CD4-positive, alpha-beta T cell treated with Interleukin-21 for 1 hour (primary cell): ENCODE measurements around the gene CTXN1.
"Not testable (repeated sequence)": the region's sequence is repeated elsewhere in the genome, so short reads cannot be mapped to it uniquely, and the experiment has no call there.

Experiments used
- DNase-seq: peaks from one replicate; pipeline ENCODE4 v3.0.0-alpha.2; 2020

CTXN1 gene

DNA sequence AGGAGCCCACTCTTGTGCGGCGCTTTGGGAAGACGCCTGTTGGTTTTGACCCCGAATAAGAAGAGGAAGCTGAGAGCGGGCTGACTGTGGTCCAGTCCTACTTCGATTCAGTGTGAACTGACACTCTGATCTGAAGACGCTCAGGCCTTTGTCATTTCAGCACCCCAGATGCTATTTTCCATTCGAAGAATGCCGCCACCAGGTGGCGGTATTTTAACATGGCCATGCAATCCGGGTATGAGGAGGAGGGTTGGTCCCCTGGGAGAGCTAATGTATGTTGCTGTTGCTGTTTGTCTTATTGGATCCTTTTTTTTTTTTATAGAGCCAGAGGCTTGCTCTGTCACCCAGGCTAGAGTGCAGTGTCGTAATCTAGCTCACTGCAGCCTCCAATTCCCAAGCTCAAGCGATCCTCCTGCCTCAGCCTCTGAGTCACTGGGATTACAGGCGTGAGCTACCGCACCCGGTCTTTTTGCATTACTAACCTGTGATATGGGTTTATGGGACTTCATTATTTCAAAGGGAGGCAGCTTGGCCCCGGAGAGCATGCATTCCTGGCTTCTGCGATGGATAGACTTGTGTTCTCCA is 18.3 kb upstream of the CTXN1 start:
- DNase-seq = peak; percentile 88

DNA sequence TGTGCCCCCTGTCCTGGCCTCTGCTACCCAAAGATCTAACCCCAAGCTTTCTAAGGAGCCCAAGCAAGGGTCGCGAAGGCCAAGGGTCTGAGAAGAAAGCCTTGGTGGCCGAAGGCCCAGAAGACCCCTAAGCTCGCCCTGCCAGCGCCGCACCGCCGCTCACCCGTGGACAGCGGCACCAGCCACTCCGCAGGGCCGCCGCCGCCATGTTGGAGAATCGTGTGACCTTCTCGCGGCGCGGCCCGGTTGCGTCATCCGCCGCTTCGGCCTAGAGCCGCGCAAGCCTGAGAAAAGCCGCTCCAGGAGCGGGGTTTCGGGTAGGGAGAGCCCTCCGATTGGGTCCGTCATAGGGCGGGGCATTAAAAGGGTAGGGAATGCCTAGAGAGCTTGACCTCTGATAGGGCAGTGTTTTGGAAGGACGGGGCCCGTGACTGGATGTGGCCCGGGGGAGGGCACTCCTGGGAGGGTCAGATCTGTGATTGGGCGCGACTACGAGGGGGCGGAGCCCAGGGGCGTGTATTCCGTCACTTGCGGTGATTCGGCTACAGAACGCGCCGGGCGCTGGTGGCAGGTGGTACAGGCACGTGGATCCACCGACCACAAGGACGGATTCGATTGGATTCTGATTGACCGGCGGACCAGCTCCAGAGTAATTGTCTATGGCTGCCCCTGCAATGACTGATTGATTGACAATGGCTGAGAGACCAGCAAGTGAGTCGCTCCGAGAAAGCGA is 17.7 kb upstream of the CTXN1 start, which contains the start of gene TIMM44:
Gene TIMM44, minus strand, starts transcription at position 223 of the 733 bp plus-strand sequence. Its CDS starts 15 bp downstream, at position 208.
- peak; percentile 99 for DNase-seq

DNA sequence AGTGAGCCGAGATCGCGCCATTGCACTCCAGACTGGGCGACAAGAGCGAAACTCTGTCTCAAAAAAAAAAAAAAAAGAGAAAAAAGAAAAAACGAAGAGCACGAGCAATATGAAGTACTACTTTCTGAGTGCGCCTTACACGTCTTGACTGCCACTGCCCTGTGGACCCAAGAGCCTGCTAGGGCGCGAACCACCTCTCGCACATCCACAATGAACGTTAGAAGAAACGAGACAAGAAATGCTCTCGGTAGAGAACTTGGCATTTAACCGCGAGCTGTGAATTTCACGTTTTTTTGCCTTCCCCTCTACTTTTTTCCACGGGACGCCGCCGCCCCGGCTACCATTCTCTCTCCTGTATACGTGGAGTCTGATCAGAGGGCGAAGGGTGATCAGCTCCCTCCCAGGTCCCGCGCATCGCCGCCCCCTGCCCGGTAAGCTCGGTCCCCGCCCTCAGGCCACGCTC is 17.1 kb upstream of the CTXN1 start:
- DNase-seq = no peak

DNA sequence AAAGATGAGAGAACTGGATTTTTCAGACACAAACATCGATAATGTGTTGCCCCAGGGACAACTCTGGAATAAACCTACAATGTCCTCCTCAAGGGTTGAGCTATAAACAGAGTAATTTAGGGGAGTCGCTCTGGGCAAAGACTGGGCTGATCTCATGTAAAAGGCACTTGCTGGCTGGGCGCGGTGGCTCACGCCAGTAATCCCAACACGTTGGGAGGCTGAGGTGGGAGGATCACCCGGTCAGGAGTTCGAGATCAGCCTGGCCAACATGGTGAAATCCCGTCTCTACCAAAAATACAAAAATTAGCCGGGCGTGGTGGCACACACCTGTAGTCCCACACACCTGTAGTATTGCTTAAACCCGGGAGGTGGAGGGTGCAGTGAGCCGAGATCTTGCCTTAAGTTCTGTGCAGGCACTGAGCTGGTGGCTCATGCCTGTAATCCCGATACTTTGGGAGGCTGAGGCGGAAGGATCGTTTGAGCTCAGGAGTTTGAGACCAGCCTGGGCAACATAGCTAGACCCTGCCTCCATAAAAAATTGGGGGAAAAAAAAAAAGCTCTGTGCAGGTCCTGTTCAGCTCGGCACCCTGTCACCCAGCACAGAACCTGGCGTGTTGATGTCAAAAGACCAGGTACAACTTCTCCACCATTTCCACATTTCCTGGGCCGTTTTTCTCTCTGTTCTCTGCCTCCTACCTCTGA is 16.1 kb upstream of the CTXN1 start:
- no peak for DNase-seq

DNA sequence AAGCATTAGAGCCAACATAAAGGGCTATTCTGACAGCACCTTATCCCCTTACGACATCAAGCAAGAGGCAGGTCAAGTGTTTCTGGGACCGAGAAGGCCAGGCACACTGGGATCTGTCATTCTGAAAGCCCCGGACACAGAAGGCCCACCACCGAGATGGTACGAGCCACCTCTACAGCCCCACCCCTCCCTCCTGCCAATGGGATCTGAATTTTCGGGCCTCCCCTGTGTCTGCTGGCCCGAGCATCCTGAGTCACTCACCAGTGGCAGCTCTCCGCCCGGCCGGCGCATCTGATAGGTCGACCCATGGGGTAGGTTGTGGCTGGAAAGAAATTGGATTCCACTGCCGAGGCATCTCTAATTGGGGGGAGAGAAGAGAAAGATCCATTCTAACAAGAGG is 14.9 kb upstream of the CTXN1 start:
- DNase-seq = no peak

DNA sequence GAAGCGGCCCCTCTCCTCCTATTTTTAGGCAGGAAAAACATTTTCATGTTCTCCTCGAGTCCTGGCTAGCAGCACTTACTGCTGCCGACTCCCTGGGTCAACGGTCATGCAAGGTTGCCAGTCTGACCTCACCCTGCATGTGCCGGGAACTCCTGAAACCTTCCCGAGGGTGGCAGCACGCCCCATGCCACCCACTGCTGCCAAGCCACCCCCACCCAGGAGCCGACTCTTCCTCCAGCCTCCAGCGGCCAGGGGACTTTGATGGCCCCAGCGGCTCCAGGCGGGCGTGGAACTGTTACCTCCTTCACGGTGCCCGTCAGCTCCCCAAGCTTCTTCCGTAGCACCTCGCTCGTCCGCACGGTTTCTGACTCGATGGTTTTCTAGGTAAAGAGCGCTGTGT is 8.8 kb upstream of the CTXN1 start:
- DNase-seq = no peak

DNA sequence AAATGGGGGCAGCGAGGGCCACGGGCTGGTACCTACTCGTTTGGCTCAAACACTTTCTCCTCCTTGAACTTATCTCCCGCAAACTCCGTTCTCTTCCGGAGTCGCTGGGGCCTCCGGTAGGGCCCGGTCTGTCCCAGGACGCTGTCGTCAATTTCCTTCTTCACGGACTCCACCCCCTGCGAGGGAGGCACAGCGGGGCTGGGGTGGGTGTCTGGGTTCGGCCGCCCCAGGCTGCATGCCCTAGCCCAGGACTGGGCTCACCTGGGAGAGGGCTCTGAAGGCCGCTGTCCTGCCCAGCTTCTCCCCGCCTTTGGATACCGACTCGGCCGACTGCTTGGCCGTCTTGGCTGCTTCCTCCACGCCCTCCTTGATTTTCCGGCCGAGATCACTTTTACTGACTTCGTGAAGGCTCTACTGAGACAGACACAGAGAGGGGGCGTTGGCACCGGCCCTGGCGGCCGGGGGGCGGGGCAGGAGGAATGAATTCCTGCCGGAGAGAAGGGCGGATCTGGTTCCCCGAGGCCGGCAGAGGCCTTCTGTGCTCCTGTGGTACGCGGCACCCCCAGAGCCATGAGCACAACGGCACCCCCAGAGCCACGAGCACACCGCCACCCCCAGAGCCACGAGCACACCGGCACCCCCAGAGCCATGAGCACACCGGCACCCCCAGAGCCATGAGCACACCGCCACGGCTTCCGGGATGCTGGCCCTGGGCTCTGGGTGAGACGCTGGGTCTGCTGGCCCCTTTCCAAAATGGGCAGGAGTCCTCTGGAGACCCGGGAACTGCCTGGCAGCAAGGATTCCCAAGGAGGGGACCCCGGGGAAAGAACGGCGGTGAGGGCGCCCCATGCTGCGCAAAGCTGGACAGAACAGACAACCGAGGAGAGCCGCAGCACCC is 8.1 kb upstream of the CTXN1 start:
- no peak for DNase-seq

DNA sequence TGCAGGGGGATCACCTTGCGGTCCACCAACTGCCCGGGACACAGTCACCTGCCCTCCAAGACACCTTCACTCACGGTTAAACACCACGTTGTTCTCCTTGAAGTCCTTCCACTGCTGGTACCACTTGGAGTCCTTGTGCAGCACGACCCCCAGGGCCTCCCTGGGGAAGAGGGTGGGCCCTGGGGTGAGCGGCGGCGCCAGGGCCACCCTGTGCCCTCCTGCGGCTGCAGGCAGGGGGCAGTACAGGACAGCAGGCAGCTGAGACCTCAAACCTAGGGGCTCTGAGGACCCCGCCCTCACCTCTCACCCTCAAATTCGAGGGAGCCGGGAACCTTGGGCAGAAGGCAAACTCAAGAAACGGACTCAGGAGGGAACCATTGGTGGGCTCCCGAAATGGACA is 7.5 kb upstream of the CTXN1 start:
- no peak for DNase-seq

DNA sequence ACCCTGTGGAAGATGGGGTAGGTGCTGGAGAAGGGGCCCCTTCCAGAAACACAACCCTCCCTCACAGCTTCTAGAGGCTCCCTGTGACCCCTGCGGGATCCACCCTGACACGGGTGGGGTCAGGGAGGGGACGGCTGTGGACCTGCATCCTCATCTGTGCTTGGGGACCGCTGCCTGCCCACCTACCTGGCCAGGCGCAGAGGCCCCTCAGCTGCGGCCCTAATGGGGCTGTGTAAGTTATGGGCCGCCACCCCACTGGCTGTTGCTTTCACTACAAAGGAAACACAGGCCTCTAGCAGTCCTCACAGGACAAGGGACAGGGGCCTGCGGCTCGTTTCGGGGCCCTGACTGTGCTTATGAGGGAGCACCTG is 7.0 kb upstream of the CTXN1 start:
- DNase-seq = no peak

DNA sequence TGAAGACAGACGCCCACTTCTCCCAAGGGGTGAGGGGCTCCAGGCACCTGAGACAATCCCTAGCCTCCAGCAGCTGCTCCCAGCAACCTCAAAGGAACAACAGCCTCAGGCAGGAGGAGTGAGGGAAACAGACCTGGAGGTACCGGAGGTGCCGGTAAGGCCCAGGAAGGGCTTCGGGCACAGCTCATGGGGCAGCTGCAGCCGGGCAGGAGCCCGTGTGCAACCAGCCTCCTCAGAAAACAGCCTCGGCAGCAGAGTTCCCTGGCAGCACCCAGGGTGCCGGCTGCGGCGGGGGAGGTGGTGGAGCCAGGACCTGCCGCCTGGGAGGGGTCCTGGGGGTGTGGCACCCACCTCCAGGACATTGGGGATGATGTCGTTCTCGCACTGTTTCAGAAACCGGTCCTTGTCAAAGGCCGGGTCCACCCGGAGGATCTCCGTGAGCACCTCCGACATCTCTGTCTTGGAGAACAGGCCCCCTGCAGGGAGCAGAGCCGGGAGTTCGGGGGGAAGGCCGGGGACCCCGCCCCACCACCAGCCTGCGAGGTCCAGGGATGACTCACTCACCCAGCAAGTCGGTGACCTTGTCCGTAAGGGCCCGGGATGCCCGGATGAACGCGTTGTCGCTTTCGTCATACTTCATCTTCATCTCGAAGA is 6.5 kb upstream of the CTXN1 start:
- DNase-seq = no peak

DNA sequence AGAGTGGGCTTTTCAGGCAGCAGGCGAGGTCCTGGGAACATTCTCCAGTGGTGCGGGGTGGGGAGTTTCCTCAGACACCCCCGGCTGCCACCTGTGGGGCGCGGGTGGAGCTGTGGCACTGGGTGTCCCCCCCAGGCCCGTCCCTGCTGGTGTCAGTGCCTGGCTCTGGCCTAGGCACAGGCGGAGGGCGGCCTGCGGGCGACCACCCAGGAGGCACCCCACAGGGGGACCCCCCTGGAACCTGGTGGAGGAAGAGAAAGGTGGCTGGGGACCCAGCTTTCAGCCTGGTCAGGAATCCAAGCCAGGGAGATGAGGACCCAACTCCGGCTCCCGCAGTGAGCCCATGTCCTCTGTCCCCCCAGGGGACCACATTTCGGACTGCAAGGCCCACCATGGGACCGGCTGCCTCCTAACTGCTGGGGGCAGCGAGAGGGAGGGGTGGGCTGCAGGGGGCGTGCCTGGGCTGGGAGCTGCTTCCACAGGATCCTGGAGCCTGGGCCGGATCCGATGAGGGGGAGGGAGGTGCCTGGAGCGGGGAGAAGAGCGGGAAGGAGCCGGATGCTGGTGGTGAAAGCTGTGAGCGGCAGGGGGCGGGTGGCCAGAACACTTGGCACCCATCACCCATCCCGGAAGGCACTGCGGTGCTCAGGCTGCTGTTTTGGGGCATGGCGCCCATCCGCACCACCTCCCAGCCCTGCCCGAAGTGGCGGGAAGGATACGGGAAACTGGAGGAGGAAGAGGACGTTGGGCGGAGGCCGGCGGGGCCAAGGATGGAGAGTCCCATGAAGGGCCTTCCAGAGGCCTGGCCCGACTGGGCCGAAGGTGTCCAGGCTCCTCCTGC is 5.5 kb upstream of the CTXN1 start:
- no peak for DNase-seq

DNA sequence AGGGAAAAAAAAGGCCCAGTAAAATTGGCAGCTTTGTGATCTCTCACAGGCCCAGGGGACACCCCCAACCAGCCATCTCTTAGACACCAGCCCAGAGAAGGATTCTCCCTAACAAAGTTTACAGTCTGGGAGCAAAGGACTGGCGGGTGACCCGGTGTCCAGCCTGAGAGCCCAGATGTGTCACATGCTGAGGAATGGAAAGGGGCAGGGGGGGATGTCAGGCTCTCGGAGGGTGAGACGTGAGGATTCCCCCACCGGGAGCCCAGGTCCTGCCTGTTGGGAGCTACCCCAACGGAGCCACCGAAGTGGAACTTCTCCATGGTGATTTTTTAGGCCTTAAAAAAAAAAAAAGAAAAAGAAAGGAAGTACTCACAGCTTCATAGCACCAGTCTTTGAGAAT is 4.8 kb upstream of the CTXN1 start:
- no peak for DNase-seq

DNA sequence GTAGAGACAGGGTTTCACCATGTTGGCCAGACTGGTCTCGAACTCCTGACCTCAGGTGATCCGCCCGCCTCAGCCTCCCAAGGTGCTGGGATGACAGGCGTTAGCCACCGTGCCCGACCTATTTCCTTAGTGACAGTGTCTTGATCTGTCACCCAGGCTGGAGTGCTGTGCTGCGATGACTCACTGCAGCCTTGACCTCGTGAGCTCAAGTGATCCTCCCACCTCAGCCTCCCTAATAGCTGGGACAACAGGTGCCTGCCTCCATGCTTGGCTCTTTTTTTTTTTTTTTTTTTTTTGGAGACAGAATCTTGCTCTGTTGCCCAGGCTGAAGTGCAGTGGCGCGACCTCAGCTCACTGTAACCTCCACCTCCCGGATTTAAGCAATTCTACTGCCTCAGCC is 4.1 kb upstream of the CTXN1 start:
- DNase-seq = not testable (repeated sequence)

DNA sequence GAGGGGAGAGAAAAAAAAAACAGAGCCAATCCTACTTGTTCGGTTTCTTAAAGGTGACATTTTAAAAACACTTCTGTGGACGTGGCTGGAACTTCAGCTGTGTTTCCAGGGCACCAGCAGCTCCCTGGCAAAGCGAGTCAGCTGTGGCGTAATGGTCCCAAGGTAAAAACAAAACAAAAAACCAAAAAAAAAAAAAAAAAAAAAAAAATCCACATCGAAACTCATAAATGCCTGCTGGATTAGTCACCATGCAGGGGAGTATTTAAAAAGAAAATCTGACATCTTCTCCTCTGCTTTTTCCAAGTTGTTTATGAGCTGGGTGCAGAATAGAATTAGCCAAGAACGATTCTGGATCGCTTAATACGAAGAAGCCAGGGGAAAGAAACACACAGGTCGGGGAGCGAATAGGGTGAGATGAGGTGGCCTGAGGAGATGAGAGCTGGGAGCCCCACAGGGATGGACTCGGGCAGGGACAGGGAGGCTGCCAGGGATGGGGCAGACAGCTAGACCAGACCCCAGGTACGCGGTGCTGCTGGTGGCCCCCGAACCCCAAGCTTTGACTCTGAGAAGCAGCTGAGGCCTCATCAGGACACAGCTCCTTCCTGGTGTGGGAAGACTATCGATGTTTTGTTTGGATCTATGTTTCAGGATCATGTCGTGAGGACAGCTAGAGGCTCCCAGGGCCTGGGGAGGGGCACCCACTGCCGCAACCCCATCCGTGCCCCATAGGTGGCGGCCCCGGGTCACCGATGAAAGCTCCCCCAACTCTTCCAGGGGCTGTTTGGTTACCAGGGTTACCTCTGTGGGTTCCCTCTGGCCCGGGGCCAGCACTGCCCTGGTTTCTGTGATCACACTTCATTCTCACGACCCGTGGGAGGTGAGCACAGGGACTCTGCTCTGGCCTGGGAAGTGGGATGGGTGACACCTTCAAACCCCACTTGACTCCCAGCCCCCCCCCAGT is 3.1 kb upstream of the CTXN1 start:
- DNase-seq = peak; percentile 77

DNA sequence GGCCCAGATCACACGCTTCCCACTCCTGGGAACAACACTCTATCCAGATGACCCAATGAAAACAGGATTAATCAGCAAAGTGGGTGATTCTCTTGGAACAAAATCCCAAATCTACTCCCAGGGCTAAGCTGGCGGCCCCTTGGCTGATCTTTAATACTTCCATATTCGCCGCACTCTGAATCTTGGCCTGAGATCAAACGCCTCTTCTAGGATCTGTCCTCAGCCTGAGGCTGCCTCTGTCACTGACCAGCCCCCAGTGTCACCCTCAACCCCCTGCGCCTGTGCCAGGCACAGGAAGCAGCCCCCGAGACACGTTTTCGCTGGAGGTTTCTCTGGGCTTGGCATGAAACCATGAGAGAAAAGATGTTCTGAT is 2.4 kb upstream of the CTXN1 start:
- no peak for DNase-seq

DNA sequence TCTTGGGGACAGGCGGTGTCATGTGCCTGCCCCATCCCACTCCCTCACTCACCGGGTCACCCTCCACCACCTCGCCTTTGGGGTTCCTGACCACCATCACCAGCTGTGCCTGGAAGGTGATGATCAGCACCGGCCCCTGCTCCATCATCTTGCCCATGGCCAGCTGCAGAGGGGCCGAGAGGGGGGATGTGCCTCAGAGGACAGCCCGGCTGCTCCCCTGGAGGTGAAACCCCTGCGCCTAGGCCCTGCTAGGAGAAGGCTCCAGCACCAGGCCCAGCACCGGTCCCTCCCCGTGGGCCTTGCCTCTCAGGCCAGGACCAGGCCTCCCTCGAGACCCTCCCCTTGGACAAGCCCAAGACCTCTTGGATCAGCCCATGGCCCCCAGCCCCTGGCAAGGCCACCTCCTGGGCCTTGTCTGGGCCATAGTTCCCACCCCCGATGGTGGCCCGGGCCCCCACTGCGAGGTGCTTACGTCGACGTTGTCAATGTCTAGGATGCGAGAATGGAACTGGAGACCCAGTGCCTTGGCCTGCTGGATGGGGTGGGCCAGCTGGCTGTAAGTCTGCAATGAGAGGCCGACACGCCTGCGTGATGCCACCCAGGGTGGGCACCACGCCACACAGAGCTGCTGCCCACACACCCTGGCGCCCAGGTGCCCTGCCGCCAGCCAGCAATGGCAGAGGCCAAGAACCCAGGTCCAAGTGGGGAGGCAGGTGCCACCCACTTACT is 1.8 kb upstream of the CTXN1 start:
- no peak for DNase-seq

DNA sequence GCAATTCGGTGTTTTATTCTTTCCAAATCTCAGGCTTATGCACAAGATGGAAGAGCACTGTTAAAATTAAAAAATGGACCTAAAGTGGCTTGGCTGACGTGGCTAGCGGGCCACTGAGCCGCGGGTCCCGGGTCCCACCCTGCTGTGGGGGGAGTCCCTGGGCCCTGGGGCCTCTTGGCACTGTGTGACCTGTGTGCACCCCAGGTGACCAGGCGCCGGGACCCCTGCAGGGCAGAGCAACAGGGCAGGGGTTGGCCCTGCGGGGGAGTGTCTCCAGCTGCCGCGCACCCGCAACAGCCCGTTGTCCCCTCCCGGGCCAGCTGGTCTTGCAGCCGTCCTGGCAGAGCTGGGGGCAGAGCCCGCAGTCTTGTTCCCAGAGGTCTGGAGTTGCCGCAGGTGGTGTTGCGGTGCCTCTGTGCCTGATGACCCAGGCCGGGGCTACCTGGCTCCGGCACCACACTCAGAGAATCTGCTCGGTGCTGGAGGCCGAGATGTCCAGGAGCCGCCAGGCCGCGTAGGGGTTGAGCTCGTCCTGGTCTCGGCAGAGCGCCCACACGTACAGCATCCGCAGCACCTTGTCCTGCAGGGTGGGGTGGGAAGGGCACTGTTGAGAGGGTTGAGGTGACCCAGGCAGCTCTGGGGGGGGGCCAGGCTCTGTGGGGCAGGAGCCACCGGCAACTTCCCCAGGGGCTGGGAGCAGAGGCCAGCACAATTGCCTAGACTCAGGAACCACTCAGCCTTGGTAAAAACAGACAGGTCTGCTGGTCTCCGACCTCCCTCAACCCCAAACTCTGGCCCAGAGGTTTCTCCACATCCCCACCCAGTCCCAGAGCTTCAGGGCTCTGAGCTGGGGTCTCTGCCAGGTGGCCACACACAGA is 1.0 kb upstream of the CTXN1 start:
- no peak for DNase-seq

DNA sequence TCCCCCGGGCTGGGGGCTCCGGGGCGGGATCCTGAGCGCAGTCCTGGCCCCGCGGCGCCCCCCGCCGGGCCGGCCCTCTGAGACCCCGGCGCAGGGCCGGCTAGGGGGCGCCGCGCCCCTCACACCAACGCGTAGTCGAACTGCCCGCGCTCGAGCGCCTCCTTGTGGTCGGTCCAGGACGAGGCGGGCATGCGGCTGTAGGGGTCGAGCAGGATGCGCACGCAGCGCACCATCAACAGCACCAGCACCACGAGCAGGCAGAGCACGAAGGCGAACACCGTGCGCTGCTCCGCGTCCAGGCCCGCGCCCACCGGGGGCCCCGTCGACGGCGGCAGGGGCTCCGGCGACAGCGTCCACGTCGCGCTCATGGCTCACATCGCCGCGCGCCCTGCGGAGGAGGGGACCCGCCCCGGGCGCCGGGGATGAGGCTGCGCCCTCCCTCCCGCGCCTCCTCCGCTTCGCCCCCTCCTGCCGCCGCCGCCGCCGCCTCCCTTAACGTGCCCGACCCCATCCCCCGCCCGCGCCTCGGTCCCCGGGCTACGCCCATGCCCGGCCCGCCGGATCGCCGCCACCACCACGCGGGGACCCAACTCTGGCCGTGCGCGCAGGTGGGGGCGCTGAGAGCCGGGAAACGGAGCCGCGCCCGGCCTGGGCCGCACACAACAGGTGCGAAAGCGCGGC is 624 bp downstream of the CTXN1 start:
- DNase-seq = peak; percentile 76
